Endothelial cell of umbilical vein (primary cell): Measurements from ENCODE around the gene CDH23. TPM values are rescaled to one million over a fixed set of nuclear protein-coding genes. Genes with fewer than 3 reads are reported as not detected.

Experiments used
- BruUV-seq: library from RNA; stranded (reverse); fragments of 400-500 nt; replicated peaks from 2 replicates; lab custom pipeline; 2021; lab: Mats Ljungman, UMichigan
- CTCF ChIA-PET: fragments of 300-600, 350-600 bp; sonication (Branson Sonifier 250); formaldehyde crosslinking; loops from one replicate; lab custom pipeline; 2021; ENCODE audit warnings: antibody characterized with exemption, inconsistent platforms; lab: Charles Lee
- POLR2A ChIA-PET: fragments of 300-600, 350-600 bp; sonication (Branson Sonifier 250); formaldehyde crosslinking; loops from one replicate; lab custom pipeline; 2021; ENCODE audit warnings: antibody characterized with exemption, inconsistent platforms; lab: Charles Lee
- DNase-seq: peaks from one replicate; pipeline ENCODE4 v3.0.0-alpha.2; 2011; ENCODE audit warnings: low read depth, low spot score
- FAIRE-seq: peaks from 2 replicates; lab custom pipeline; 2011; peaks lifted over from hg19 to GRCh38; lab: Jason Lieb, UNC
- H2AFZ ChIP-seq: 2 replicates; pipeline ENCODE4 v1.6.0; 2012; ENCODE audit warnings: low read depth, low read length, control low read depth, inconsistent platforms
- H3K27ac ChIP-seq: 2 replicates; pipeline ENCODE4 v1.5.1; 2011; ENCODE audit warnings: low read depth, mild to moderate bottlenecking, control low read depth, low read length, moderate library complexity; ENCODE audit not compliant: insufficient read depth
- H3K27me3 ChIP-seq, 2 experiments: 2 replicates each; pipeline versions ENCODE4 v1.6.0 to v1.6.1; 2011; ENCODE audit warnings: low read length in 2 of 2, mixed read lengths in 1 of 2; ENCODE audit not compliant: control insufficient read depth in 2 of 2, insufficient read depth in 2 of 2
- H3K36me3 ChIP-seq, 2 experiments: 2 replicates in 1 of 2; 3 replicates in 1 of 2; pipeline ENCODE4 v1.5.1; 2011; ENCODE audit warnings: low read length in 2 of 2, mild to moderate bottlenecking in 1 of 2, moderate library complexity in 1 of 2; ENCODE audit not compliant: control insufficient read depth in 2 of 2, insufficient read depth in 2 of 2; ENCODE audit errors: extremely low read depth in 1 of 2
- H3K4me1 ChIP-seq: 3 replicates; pipeline ENCODE4 v1.5.1; 2011; ENCODE audit warnings: mild to moderate bottlenecking, low read length; ENCODE audit not compliant: control insufficient read depth, insufficient read depth; ENCODE audit errors: extremely low read depth
- H3K4me2 ChIP-seq: 2 replicates; pipeline ENCODE4 v1.6.1; 2011; ENCODE audit warnings: low read length, control low read depth, mixed read lengths; ENCODE audit not compliant: insufficient read depth
- H3K4me3 ChIP-seq, 3 experiments: fragments of 200-600 bp in 1 of 3; sonication (generic), shearing (Covaris generic) in 1 of 3; replicated peaks in 1 of 3; 2 replicates each; pipeline ENCODE4 v1.5.1; 2011 to 2016; ENCODE audit warnings: control low read depth in 3 of 3, low read length in 3 of 3, mild to moderate bottlenecking in 2 of 3, inconsistent platforms in 1 of 3, low read depth in 1 of 3, moderate library complexity in 1 of 3; ENCODE audit not compliant: insufficient read depth in 1 of 3
- H3K79me2 ChIP-seq: 2 replicates; pipeline ENCODE4 v1.6.0; 2012; ENCODE audit warnings: low read length, inconsistent platforms; ENCODE audit not compliant: control insufficient read depth, insufficient read depth
- H3K9ac ChIP-seq: replicated peaks from 2 replicates; pipeline ENCODE3; 2011; ENCODE audit warnings: low read length, control low read depth; ENCODE audit not compliant: insufficient read depth; ENCODE audit errors: extremely low read depth
- H3K9me1 ChIP-seq: replicated peaks from 3 replicates; pipeline ENCODE4 v1.6.0; 2011; ENCODE audit warnings: mild to moderate bottlenecking, low read length; ENCODE audit not compliant: control insufficient read depth, insufficient read depth; ENCODE audit errors: extremely low read depth
- H3K9me3 ChIP-seq: replicated peaks from 2 replicates; pipeline ENCODE4 v1.5.1; 2012; ENCODE audit warnings: low read length, inconsistent platforms; ENCODE audit not compliant: control insufficient read depth, insufficient read depth
- H4K20me1 ChIP-seq: replicated peaks from 2 replicates; pipeline ENCODE3; 2011; ENCODE audit warnings: mild to moderate bottlenecking, low read length; ENCODE audit not compliant: control insufficient read depth, insufficient read depth; ENCODE audit errors: extremely low read depth
- CTCF ChIP-seq, 2 donors: IDR thresholded peaks; 1 replicate in 1 of 2; 2 replicates in 1 of 2; pipeline ENCODE4 v1.5.1; 2011; ENCODE audit warnings: low read length in 2 of 2, mild to moderate bottlenecking in 2 of 2, moderate library complexity in 2 of 2, control low read depth in 1 of 2, inconsistent platforms in 1 of 2, low read depth in 1 of 2; ENCODE audit not compliant: insufficient read depth in 1 of 2; ENCODE audit errors: extremely low read depth in 1 of 2
- FOS ChIP-seq: IDR thresholded peaks from 2 replicates; pipeline ENCODE4 v1.6.1; 2011; ENCODE audit warnings: mild to moderate bottlenecking, low read length, moderate library complexity, borderline replicate concordance; ENCODE audit not compliant: insufficient read depth
- JUN ChIP-seq: IDR thresholded peaks from 2 replicates; pipeline ENCODE4 v1.6.1; 2011; ENCODE audit warnings: borderline replicate concordance, low read depth; ENCODE audit not compliant: insufficient read length, insufficient read depth
- MAX ChIP-seq: IDR thresholded peaks from 2 replicates; pipeline ENCODE4 v1.6.1; 2011; ENCODE audit not compliant: insufficient read depth, insufficient read length
- MYC ChIP-seq: IDR thresholded peaks from one replicate; pipeline ENCODE4 v1.6.1; 2011; ENCODE audit warnings: mild to moderate bottlenecking, low read depth, low read length
- dilution Hi-C: fragments of 300-500 bp; cut with MboI; formaldehyde crosslinking; loops from one replicate; pipeline ENCODE4 v1.15.0; 2019; ENCODE audit warnings: low sequenced_read_pairs; ENCODE audit not compliant: extremely low pct_ligation_motif_present
- intact Hi-C: fragments of 100-400 bp; cut with micrococcal nuclease; formaldehyde crosslinking; loops from one replicate; pipeline ENCODE4 v1.10.0; 2022
- polyA plus RNA-seq, 4 experiments: library from polyadenylated mRNA; depleted of rRNA in 3 of 4; stranded (reverse) in 3 of 4; unstranded in 1 of 4; fragments of >200 nt; gene quantifications; 2 replicates each; pipeline versions ENCODE4 v1.2.1 to v1.2.3, GENCODE V29; 2011 to 2012; ENCODE audit warnings: missing spikeins in 1 of 4
- total RNA-seq: library from RNA; stranded (reverse); gene quantifications from 2 replicates; pipeline ENCODE4 v1.2.3, GENCODE V29; 2021

Gene CDH23
- total and polyA plus RNA-seq, 2 donors (not counting 3 experiments of a cell fraction or from before 2014, with no cell fraction given), result not detected

- no peaks in the 10 kb centered on the region for H3K9me1 ChIP-seq
- no peak overlapping the region for H3K27ac ChIP-seq
- BruUV-seq, result no TSS peak
- no peaks in the 10 kb centered on the region for H4K20me1 ChIP-seq
- no peak overlapping the region for H2AFZ ChIP-seq
- ChIA-PET POLR2A (no interaction called here), CTCF (no interaction called here)
- H3K9ac ChIP-seq, result no peak overlapping the region
- no peak for TF ChIP-seq MYC
- TF ChIP-seq MAX, result no peak
- no peak for TF ChIP-seq CTCF (IDR thresholded peaks at IDR 0.05; ENCODE audit: extremely low read depth in 1 of 2, insufficient read depth in 1 of 2, low read depth in 1 of 2, low read length in 2 of 2)
- no peaks in the 10 kb centered on the region for H3K36me3 ChIP-seq
- H3K4me1 ChIP-seq, result peaks cover 6% of the 10 kb centered on the region
- H3K27me3 ChIP-seq, result no peaks in the 10 kb centered on the region
- no peaks in the 10 kb centered on the region for H3K79me2 ChIP-seq
- DNase-seq (no peak), FAIRE-seq (no peak)
- intact Hi-C loops, result no loop called here
- dilution Hi-C loops, result no loop called here
- H3K4me2 ChIP-seq, result no peak overlapping the region
- no peaks in the 10 kb centered on the region for H3K9me3 ChIP-seq
- H3K4me3 ChIP-seq, result no peak overlapping the region
These were observed 346.5 kb downstream of the CDH23 start for GRCh38 chr10:71743089-71743838.

GRCh38 chr10:71743866-71744265 lies 347.1 kb downstream of the CDH23 start:
- Histone ChIP-seq H3K4me2 (no peak overlapping the region), H3K4me1 (peaks cover 12% of the 10 kb centered on the region), H3K27ac (no peak overlapping the region), H3K9me3 (no peaks in the 10 kb centered on the region), H3K4me3 (no peak overlapping the region), H3K27me3 (no peaks in the 10 kb centered on the region), H2AFZ (no peak overlapping the region), H3K9ac (no peak overlapping the region), H4K20me1 (no peaks in the 10 kb centered on the region), H3K9me1 (no peaks in the 10 kb centered on the region), H3K79me2 (no peaks in the 10 kb centered on the region), H3K36me3 (no peaks in the 10 kb centered on the region)
- DNase-seq, result no peak
- dilution Hi-C loops (no loop called here), intact Hi-C loops (no loop called here)
- BruUV-seq, result no TSS peak
- POLR2A ChIA-PET, result no interaction called here
- CTCF ChIA-PET, result interaction anchor here (1.4 kb wide), 1 partner anchor 30 kb away, joined by 3 read pairs; the partner anchor contains the start of gene VSIR
- TF ChIP-seq MAX, result no peak
- no peak for TF ChIP-seq FOS
- TF ChIP-seq JUN, result no peak
- no peak for TF ChIP-seq CTCF (IDR thresholded peaks at IDR 0.05; ENCODE audit: extremely low read depth in 1 of 2, insufficient read depth in 1 of 2, low read depth in 1 of 2, low read length in 2 of 2)
- FAIRE-seq, result no peak
